ENCODE data around the gene ACTA2.

Gene ACTA2

GRCh38 chr10:88918191-88918905 lies 34.2 kb downstream of the ACTA2 start:
- peak; percentile 10; the same call in 2 of the 3 replicates for ATAC-seq
- peak; percentile 7; the same call in 1 of the 2 replicates for TF ChIP-seq ZC3H10 (CRISPR knock-in tag; IDR thresholded peaks at IDR 0.05)
- TF ChIP-seq, protein P1, sequence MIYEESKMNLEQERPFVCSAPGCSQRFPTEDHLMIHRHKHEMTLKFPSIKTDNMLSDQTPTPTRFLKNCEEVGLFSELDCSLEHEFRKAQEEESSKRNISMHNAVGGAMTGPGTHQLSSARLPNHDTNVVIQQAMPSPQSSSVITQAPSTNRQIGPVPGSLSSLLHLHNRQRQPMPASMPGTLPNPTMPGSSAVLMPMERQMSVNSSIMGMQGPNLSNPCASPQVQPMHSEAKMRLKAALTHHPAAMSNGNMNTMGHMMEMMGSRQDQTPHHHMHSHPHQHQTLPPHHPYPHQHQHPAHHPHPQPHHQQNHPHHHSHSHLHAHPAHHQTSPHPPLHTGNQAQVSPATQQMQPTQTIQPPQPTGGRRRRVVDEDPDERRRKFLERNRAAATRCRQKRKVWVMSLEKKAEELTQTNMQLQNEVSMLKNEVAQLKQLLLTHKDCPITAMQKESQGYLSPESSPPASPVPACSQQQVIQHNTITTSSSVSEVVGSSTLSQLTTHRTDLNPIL (CRISPR knock-in tag; IDR thresholded peaks at IDR 0.05; ENCODE audit: low read depth): no peak
- TF ChIP-seq, protein P2, sequence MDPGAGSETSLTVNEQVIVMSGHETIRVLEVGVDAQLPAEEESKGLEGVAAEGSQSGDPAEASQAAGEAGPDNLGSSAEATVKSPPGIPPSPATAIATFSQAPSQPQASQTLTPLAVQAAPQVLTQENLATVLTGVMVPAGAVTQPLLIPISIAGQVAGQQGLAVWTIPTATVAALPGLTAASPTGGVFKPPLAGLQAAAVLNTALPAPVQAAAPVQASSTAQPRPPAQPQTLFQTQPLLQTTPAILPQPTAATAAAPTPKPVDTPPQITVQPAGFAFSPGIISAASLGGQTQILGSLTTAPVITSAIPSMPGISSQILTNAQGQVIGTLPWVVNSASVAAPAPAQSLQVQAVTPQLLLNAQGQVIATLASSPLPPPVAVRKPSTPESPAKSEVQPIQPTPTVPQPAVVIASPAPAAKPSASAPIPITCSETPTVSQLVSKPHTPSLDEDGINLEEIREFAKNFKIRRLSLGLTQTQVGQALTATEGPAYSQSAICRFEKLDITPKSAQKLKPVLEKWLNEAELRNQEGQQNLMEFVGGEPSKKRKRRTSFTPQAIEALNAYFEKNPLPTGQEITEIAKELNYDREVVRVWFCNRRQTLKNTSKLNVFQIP (CRISPR knock-in tag; IDR thresholded peaks at IDR 0.05; ENCODE audit: borderline replicate concordance, low read depth): no peak

- TF ChIP-seq ZNF70 (CRISPR knock-in tag; IDR thresholded peaks at IDR 0.05) (no peak), OSR1 (CRISPR knock-in tag; IDR thresholded peaks at IDR 0.05) (no peak), ZFP30 (CRISPR knock-in tag; IDR thresholded peaks at IDR 0.05) (no peak), BACH2 (CRISPR knock-in tag; IDR thresholded peaks at IDR 0.05; ENCODE audit: borderline replicate concordance) (no peak), ZNF565 (CRISPR knock-in tag; conservative IDR thresholded peaks at IDR 0.05; ENCODE audit: low read depth) (no peak), ESRRG (CRISPR knock-in tag; IDR thresholded peaks at IDR 0.05) (no peak), ARNTL (CRISPR knock-in tag; IDR thresholded peaks at IDR 0.05; ENCODE audit: borderline replicate concordance, low read depth) (no peak)
- ATAC-seq: no peak
Measured at GRCh38 chr10:88916986-88917385, 35.6 kb downstream of the ACTA2 start.

GRCh38 chr10:88916231-88916630 lies 36.3 kb downstream of the ACTA2 start:
- ATAC-seq: no peak
- TF ChIP-seq ZFP3 (CRISPR knock-in tag; IDR thresholded peaks at IDR 0.05) (no peak), ZNF70 (CRISPR knock-in tag; IDR thresholded peaks at IDR 0.05) (no peak), SNAI2 (CRISPR knock-in tag; IDR thresholded peaks at IDR 0.05) (no peak), ZNF565 (CRISPR knock-in tag; conservative IDR thresholded peaks at IDR 0.05; ENCODE audit: low read depth) (no peak), TCF4 (CRISPR knock-in tag; IDR thresholded peaks at IDR 0.05; ENCODE audit: borderline replicate concordance) (no peak), CSDC2 (CRISPR knock-in tag; IDR thresholded peaks at IDR 0.05) (no peak), OSR1 (CRISPR knock-in tag; IDR thresholded peaks at IDR 0.05) (no peak), GLIS3 (CRISPR knock-in tag; IDR thresholded peaks at IDR 0.05) (no peak), PPARA (CRISPR knock-in tag; IDR thresholded peaks at IDR 0.05; ENCODE audit: borderline replicate concordance) (no peak), BACH2 (CRISPR knock-in tag; IDR thresholded peaks at IDR 0.05; ENCODE audit: borderline replicate concordance) (no peak), TOX (CRISPR knock-in tag; IDR thresholded peaks at IDR 0.05; ENCODE audit: borderline replicate concordance) (no peak), PATZ1 (CRISPR knock-in tag; IDR thresholded peaks at IDR 0.05; ENCODE audit: borderline replicate concordance) (no peak), ZNF8 (CRISPR knock-in tag; IDR thresholded peaks at IDR 0.05) (no peak)
- TF ChIP-seq, protein P2 (CRISPR knock-in tag; IDR thresholded peaks at IDR 0.05; ENCODE audit: borderline replicate concordance, low read depth): no peak
- TF ChIP-seq, protein P3, sequence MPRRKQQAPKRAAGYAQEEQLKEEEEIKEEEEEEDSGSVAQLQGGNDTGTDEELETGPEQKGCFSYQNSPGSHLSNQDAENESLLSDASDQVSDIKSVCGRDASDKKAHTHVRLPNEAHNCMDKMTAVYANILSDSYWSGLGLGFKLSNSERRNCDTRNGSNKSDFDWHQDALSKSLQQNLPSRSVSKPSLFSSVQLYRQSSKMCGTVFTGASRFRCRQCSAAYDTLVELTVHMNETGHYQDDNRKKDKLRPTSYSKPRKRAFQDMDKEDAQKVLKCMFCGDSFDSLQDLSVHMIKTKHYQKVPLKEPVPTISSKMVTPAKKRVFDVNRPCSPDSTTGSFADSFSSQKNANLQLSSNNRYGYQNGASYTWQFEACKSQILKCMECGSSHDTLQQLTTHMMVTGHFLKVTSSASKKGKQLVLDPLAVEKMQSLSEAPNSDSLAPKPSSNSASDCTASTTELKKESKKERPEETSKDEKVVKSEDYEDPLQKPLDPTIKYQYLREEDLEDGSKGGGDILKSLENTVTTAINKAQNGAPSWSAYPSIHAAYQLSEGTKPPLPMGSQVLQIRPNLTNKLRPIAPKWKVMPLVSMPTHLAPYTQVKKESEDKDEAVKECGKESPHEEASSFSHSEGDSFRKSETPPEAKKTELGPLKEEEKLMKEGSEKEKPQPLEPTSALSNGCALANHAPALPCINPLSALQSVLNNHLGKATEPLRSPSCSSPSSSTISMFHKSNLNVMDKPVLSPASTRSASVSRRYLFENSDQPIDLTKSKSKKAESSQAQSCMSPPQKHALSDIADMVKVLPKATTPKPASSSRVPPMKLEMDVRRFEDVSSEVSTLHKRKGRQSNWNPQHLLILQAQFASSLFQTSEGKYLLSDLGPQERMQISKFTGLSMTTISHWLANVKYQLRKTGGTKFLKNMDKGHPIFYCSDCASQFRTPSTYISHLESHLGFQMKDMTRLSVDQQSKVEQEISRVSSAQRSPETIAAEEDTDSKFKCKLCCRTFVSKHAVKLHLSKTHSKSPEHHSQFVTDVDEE (CRISPR knock-in tag; IDR thresholded peaks at IDR 0.05): no peak
- TF ChIP-seq, protein P1 (CRISPR knock-in tag; IDR thresholded peaks at IDR 0.05; ENCODE audit: low read depth): no peak

Measured in SK-N-SH treated with all-trans-retinoic acid at 6 μM for 48 hours (cell line).